K562 (cell line): Measurements from ENCODE around the gene SEC31A. TPM values are rescaled to one million over a fixed set of nuclear protein-coding genes. Genes with fewer than 3 reads are reported as not detected.

Source experiments
- BCOR ChIP-seq: fragments of 450-650 bp; IDR thresholded peaks from 2 replicates; pipeline ENCODE4 v1.6.1; 2016
- BRD4 ChIP-seq: fragments of 200-600 bp; sonication (generic); IDR thresholded peaks from 2 replicates; pipeline ENCODE4 v1.6.1; 2017; ENCODE audit warnings: inconsistent platforms
- CHD1 ChIP-seq: fragments of 200-600 bp; sonication (generic); IDR thresholded peaks from one replicate; pipeline ENCODE4 v1.6.1; 2012; ENCODE audit warnings: mild to moderate bottlenecking, moderate library complexity, low read length, inconsistent platforms
- FOS ChIP-seq: IDR thresholded peaks from 3 replicates; pipeline ENCODE4 v1.6.1; 2011; ENCODE audit not compliant: insufficient read length; ENCODE audit errors: extremely low read depth
- KLF16 ChIP-seq: IDR thresholded peaks from 2 replicates; pipeline ENCODE4 v1.6.1; 2016; ENCODE audit warnings: antibody characterized with exemption
- MEF2A ChIP-seq: IDR thresholded peaks from 2 replicates; pipeline ENCODE4 v1.6.1; 2011; ENCODE audit warnings: low read depth, mild to moderate bottlenecking, low read length, moderate library complexity; ENCODE audit not compliant: control insufficient read depth
- MTA2 ChIP-seq: fragments of 450-650 bp; IDR thresholded peaks from 2 replicates; pipeline ENCODE4 v1.6.1; 2016; ENCODE audit warnings: low read depth
- NCOA1 ChIP-seq: fragments of 450-650 bp; IDR thresholded peaks from 2 replicates; pipeline ENCODE4 v1.6.1; 2016; ENCODE audit warnings: low read depth
- PHF8 ChIP-seq: fragments of 200-600 bp; sonication (generic); IDR thresholded peaks from 2 replicates; pipeline ENCODE4 v1.6.1; 2012; ENCODE audit warnings: mixed run types, mild to moderate bottlenecking, inconsistent platforms, low read length, moderate library complexity, borderline replicate concordance
- POLR2A ChIP-seq: fragments of 450-650 bp; conservative IDR thresholded peaks from 2 replicates; pipeline ENCODE4 v1.6.1; 2016
- POLR3A ChIP-seq: IDR thresholded peaks from 2 replicates; pipeline ENCODE4 v1.6.1; 2011; ENCODE audit warnings: borderline replicate concordance, mild to moderate bottlenecking, moderate library complexity; ENCODE audit not compliant: insufficient read length, insufficient read depth; ENCODE audit errors: extremely low read depth
- SUPT5H ChIP-seq: fragments of 450-650 bp; IDR thresholded peaks from 2 replicates; pipeline ENCODE4 v1.6.1; 2016
- ZFP1 ChIP-seq: fragments of 450-650 bp; formaldehyde crosslinking; IDR thresholded peaks from 2 replicates; pipeline ENCODE4 v1.4.0; 2020; ENCODE audit warnings: mild to moderate bottlenecking, mixed read lengths
- ZKSCAN3 ChIP-seq: fragments of 250-450 bp; sonication (Bioruptor Pico); IDR thresholded peaks from 2 replicates; pipeline ENCODE4 v1.4.0; 2020
- polyA plus RNA-seq, 8 experiments: library from polyadenylated mRNA; depleted of rRNA in 4 of 8; stranded (reverse) in 5 of 8; unstranded in 3 of 8; fragments of >200 nt; fragmentation: Nextera tagmentation in 2 of 8; fragmentation: Illumina TruSeq in 1 of 8; extraction: Ambion mirVana in 2 of 8; extraction: Trizol in 1 of 8; gene quantifications; 2 replicates each; pipeline versions ENCODE4 v1.2.1 to v1.2.3, GENCODE V29; 2011 to 2014; ENCODE audit warnings: inconsistent platforms in 1 of 8, missing spikeins in 1 of 8
- total RNA-seq, 7 experiments: library from RNA; depleted of rRNA in 6 of 7; stranded (reverse); fragments of >200 nt in 6 of 7; fragmentation: Illumina TruSeq in 2 of 7; extraction: Trizol in 2 of 7; gene quantifications; 2 replicates each; pipeline versions ENCODE4 v1.2.1 to v1.2.3, GENCODE V29; 2011 to 2021; ENCODE audit warnings: low replicate concordance in 1 of 7
- TF ChIP-seq, protein P1 (sequence below), 2 experiments: fragments of 150-350 bp in 1 of 2; IDR thresholded peaks; 2 replicates each; pipeline ENCODE4 v1.6.1; 2012 to 2016; ENCODE audit warnings: low read depth in 2 of 2, low read length in 2 of 2, mild to moderate bottlenecking in 1 of 2, moderate library complexity in 1 of 2
- TF ChIP-seq, protein P2 (sequence below): fragments of 450-650 bp; IDR thresholded peaks from 2 replicates; pipeline ENCODE4 v1.6.1; 2016; ENCODE audit warnings: borderline replicate concordance

Gene SEC31A
- total and polyA plus RNA-seq, 9 of the 15 experiments (the other 6 are each of a cell fraction or from before 2014, with no cell fraction given) = 78.9 to 241 (median 173) TPM

- TF ChIP-seq CHD1 (peak; percentile 91), ZKSCAN3 (CRISPR knock-in tag) (no peak), PHF8 (peak; percentile 42), KLF16 (no peak), BRD4 (peak; percentile 80; the same call in 1 of the 2 replicates), BCOR (peak; percentile 8; the same call in 1 of the 2 replicates), FOS (no peak), POLR2A (peak; percentile 68), ZFP1 (no peak), SUPT5H (peak; percentile 65), NCOA1 (0 out of 2 replicates have a peak, but pooled peaks have one; percentile 10), MEF2A (no peak), POLR3A (no peak), MTA2 (peak; percentile 28; the same call in 1 of the 2 replicates)
- TF ChIP-seq, protein P1, sequence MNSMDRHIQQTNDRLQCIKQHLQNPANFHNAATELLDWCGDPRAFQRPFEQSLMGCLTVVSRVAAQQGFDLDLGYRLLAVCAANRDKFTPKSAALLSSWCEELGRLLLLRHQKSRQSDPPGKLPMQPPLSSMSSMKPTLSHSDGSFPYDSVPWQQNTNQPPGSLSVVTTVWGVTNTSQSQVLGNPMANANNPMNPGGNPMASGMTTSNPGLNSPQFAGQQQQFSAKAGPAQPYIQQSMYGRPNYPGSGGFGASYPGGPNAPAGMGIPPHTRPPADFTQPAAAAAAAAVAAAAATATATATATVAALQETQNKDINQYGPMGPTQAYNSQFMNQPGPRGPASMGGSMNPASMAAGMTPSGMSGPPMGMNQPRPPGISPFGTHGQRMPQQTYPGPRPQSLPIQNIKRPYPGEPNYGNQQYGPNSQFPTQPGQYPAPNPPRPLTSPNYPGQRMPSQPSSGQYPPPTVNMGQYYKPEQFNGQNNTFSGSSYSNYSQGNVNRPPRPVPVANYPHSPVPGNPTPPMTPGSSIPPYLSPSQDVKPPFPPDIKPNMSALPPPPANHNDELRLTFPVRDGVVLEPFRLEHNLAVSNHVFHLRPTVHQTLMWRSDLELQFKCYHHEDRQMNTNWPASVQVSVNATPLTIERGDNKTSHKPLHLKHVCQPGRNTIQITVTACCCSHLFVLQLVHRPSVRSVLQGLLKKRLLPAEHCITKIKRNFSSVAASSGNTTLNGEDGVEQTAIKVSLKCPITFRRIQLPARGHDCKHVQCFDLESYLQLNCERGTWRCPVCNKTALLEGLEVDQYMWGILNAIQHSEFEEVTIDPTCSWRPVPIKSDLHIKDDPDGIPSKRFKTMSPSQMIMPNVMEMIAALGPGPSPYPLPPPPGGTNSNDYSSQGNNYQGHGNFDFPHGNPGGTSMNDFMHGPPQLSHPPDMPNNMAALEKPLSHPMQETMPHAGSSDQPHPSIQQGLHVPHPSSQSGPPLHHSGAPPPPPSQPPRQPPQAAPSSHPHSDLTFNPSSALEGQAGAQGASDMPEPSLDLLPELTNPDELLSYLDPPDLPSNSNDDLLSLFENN (IDR thresholded peaks at IDR 0.05; ENCODE audit: low read depth in 2 of 2, low read length in 2 of 2) = no peak
- TF ChIP-seq, protein P2, sequence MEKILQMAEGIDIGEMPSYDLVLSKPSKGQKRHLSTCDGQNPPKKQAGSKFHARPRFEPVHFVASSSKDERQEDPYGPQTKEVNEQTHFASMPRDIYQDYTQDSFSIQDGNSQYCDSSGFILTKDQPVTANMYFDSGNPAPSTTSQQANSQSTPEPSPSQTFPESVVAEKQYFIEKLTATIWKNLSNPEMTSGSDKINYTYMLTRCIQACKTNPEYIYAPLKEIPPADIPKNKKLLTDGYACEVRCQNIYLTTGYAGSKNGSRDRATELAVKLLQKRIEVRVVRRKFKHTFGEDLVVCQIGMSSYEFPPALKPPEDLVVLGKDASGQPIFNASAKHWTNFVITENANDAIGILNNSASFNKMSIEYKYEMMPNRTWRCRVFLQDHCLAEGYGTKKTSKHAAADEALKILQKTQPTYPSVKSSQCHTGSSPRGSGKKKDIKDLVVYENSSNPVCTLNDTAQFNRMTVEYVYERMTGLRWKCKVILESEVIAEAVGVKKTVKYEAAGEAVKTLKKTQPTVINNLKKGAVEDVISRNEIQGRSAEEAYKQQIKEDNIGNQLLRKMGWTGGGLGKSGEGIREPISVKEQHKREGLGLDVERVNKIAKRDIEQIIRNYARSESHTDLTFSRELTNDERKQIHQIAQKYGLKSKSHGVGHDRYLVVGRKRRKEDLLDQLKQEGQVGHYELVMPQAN = 0 out of 2 replicates have a peak, but pooled peaks have one; percentile 70
Observed at GRCh38 chr4:82901183-82901718, 10.3 kb upstream of the SEC31A start (continued).
